ENCODE measurements around the gene MBTPS1.

The MBTPS1 gene

DNA sequence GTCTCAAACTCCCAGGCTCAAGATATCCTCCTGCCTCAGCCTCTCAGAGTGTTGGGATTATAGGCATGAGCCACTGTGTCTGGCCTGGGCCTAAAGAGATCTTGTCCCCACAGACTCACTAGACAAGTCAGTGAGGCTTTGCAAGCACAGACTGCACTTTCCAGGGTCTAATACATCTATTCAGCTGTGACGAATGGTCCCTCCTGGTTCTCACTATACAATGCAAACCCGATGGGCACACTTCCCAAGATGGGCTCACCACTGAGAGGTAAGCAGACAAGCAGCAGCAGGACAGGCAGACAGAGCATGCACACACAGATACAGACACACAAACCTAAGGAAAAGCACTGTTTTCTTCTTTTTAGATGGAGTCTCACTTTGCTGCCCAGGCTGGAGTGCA is 8.8 kb downstream of the MBTPS1 start:
- TF ChIP-seq, protein P1, sequence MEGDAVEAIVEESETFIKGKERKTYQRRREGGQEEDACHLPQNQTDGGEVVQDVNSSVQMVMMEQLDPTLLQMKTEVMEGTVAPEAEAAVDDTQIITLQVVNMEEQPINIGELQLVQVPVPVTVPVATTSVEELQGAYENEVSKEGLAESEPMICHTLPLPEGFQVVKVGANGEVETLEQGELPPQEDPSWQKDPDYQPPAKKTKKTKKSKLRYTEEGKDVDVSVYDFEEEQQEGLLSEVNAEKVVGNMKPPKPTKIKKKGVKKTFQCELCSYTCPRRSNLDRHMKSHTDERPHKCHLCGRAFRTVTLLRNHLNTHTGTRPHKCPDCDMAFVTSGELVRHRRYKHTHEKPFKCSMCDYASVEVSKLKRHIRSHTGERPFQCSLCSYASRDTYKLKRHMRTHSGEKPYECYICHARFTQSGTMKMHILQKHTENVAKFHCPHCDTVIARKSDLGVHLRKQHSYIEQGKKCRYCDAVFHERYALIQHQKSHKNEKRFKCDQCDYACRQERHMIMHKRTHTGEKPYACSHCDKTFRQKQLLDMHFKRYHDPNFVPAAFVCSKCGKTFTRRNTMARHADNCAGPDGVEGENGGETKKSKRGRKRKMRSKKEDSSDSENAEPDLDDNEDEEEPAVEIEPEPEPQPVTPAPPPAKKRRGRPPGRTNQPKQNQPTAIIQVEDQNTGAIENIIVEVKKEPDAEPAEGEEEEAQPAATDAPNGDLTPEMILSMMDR (IDR thresholded peaks at IDR 0.05; ENCODE audit: control extremely low read depth, extremely low read depth, low read depth, missing control alignments): no peak
- CTCF ChIA-PET: interaction anchor here (2.1 to 6.4 kb wide), 2 partner anchors 8 to 23 kb away, joined by 5 to 35 read pairs; partner anchors contain the start of gene MBTPS1
- POLR2A ChIA-PET: no interaction called here
- DNase-seq (ENCODE audit: extremely low spot score): no peak

DNA sequence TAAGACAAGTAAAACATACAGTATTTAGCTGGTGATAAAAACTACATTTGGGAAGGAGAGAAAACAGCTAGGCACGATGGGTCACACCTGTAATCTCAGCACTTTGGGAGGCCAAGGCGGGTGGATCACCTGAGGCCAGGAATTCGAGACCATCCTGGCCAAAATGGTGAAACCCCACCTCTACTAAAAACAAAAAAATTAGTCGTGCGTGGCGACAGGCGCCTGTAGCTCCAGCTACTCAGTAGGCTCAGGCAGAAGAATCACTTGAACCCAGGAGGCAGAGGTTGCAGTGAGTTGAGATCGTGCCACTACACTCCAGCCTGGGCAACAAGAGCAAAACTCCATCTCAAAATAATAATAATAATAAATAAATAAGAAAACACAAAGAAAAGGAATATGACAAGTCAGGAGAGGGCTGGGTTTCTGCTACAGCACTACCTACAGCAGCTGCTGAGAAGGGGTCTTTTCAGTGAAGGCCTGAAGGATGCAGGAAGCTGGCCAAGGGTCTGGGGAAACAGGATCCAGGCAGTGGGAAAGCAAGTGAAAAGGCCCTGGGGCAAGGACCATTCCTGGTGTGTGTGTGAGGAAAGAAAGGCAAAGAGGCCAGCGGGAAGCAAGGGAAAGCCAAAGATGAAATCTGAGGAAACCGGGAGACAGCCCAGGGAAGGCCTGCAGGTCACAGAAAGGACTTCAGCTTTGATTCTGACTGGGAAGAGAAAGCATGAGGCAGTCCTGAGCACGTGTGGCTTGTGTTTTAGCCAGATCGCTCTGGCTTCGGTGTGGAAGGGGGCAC is 10.6 kb downstream of the MBTPS1 start:
- ChIA-PET CTCF (interaction anchor here (0.7 to 6.4 kb wide), 6 partner anchors 10 to 81 kb away, joined by 3 to 35 read pairs (median 5); partner anchors contain the start of genes MBTPS1 and TAF1C), POLR2A (no interaction called here)
- no peak for DNase-seq (ENCODE audit: extremely low spot score)
- TF ChIP-seq, protein P1 (IDR thresholded peaks at IDR 0.05; ENCODE audit: control extremely low read depth, extremely low read depth, low read depth, missing control alignments): no peak

DNA sequence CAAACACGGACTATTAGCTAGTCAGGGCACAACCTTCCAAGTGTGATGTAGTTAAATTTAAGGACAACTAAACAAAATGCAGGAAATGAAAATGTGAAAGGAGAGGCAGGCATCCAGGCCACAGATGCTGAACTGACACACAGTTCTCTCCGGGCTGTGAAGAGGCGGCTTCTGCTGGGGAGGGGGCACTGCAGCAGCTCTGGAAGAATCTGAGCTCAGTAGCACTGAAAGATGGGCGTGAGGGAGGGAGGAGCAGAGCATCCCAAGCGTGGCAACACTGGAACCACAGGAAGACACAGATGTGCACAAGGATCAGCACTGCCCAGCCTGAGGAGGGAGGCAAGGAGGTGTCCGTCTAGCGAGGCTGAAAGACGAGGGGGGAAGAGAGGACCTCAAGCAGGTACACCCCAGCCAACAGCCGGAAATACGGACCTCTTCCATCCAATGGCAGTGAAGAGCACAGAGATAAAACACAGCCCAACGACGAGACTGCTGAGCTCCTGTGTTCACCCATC is 11.4 kb downstream of the MBTPS1 start:
- POLR2A ChIA-PET: no interaction called here
- no peak for DNase-seq (ENCODE audit: extremely low spot score)
- CTCF ChIA-PET: interaction anchor here (0.7 to 6.4 kb wide), 4 partner anchors 11 to 81 kb away, joined by 4 to 35 read pairs (median 6); partner anchors contain the start of genes MBTPS1 and TAF1C
- TF ChIP-seq, protein P1 (IDR thresholded peaks at IDR 0.05; ENCODE audit: control extremely low read depth, extremely low read depth, low read depth, missing control alignments): no peak

DNA sequence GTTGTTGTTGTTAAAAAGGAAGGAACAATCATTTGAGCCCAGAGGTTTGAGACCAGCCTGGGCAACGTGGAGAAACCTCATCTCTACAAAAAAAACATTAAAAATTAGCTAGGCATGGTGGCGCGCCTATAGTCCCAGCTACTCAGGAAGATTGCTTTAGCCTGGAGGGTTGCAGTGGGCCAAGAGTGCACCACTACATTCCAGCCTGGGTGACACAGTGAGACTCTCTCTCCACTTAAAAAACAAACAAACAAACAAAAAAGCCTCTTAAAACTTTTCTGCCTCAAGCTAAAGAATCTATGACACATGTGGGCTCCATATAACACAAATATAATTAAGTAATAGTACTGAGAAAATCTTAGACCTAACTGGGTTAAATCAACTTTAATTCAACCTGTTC is 12.5 kb downstream of the MBTPS1 start:
- TF ChIP-seq, protein P1 (IDR thresholded peaks at IDR 0.05; ENCODE audit: control extremely low read depth, extremely low read depth, low read depth, missing control alignments): no peak
- CTCF ChIA-PET: interaction anchor here (1.1 to 6.4 kb wide), 4 partner anchors 12 to 83 kb away, joined by 3 to 35 read pairs (median 6); partner anchors contain the start of genes MBTPS1 and TAF1C
- no peak for DNase-seq (ENCODE audit: extremely low spot score)
- POLR2A ChIA-PET: interaction anchor here (0.6 kb wide), 1 partner anchor 10 kb away, joined by 3 read pairs; no protein-coding TSS in a partner anchor

DNA sequence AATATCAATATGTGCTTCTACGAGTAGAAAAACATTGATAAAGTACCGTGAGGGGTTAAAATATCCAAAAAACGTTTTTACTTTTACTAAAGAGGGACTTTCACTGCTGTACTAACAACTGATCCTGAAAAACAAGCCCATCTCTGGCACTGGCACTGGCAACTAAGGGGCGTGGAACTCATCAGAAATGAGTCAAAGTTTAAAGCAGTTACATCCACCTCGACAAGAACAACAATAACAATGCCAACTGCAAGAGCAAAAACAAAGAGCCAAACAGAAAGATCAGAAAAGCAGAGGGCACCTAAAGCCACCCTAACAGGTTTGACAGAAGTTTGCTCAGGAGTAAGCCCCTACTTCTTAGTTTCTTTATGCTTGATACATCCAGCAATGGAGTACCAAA is 13.1 kb downstream of the MBTPS1 start:
- no peak for DNase-seq (ENCODE audit: extremely low spot score)
- POLR2A ChIA-PET: no interaction called here
- TF ChIP-seq, protein P1 (IDR thresholded peaks at IDR 0.05; ENCODE audit: control extremely low read depth, extremely low read depth, low read depth, missing control alignments): no peak
- CTCF ChIA-PET: interaction anchor here (1.1 to 6.4 kb wide), 4 partner anchors 12 to 83 kb away, joined by 3 to 35 read pairs (median 6); partner anchors contain the start of genes MBTPS1 and TAF1C

DNA sequence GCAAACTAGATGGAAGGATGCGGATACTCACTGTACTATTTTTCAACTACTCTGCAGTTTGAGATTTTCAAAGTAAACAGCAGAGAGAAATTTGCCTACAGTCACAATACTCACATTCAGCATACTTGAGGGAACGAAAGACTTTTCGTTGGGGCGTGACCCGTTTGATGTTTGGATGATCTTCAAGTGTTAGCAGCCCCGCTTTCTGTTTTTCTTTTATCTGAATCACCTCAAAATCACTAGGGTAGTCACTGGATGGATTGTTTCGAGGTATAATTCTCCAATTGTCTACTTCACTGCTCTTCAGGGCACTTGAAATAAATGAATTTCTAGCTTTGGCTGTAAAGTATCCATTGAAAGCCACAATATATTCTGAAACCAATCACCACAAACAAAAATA is 17.8 kb downstream of the MBTPS1 start:
- POLR2A ChIA-PET: no interaction called here

More for the DNA sequence above, 17.8 kb downstream of the MBTPS1 start:
- no peak for DNase-seq (ENCODE audit: extremely low spot score)
- CTCF ChIA-PET: interaction anchor here (2.0 to 2.9 kb wide), 2 partner anchors 14 to 18 kb away, joined by 10 to 19 read pairs; partner anchors contain the start of gene MBTPS1
- TF ChIP-seq, protein P1 (IDR thresholded peaks at IDR 0.05; ENCODE audit: control extremely low read depth, extremely low read depth, low read depth, missing control alignments): no peak
